SK-N-SH treated with all-trans-retinoic acid at 6 μM for 48 hours (cell line): ENCODE data around the gene SLC7A4.
"Not testable (repeated sequence)": the region's sequence is repeated elsewhere in the genome, so short reads cannot be mapped to it uniquely, and the experiment has no call there.

ENCODE experiments used
- ATAC-seq: fragments of 200-7000 bp; cut with Tn5 transposase; 3 replicates; pipeline ENCODE4 v1.9.1; 2020; ENCODE audit warnings: mild to moderate bottlenecking, moderate library complexity
- ARNTL ChIP-seq: fragments of 450-650 bp; formaldehyde crosslinking; IDR thresholded peaks from 2 replicates; pipeline ENCODE4 v1.5.0; 2020; ENCODE audit warnings: low read depth, mild to moderate bottlenecking, moderate library complexity, borderline replicate concordance
- BACH2 ChIP-seq: fragments of 250-450 bp; sonication (Bioruptor Pico); IDR thresholded peaks from 2 replicates; pipeline ENCODE4 v1.9.0; 2021; ENCODE audit warnings: mild to moderate bottlenecking, borderline replicate concordance
- CREB5 ChIP-seq: fragments of 250-450 bp; sonication (Bioruptor Pico); IDR thresholded peaks from 2 replicates; pipeline ENCODE4 v1.5.1; 2020; ENCODE audit warnings: low read depth, mild to moderate bottlenecking, moderate library complexity
- CSDC2 ChIP-seq: fragments of 250-450 bp; sonication (Bioruptor Pico); IDR thresholded peaks from 2 replicates; pipeline ENCODE4 v1.5.0; 2020; ENCODE audit warnings: mild to moderate bottlenecking, moderate library complexity
- CSRNP3 ChIP-seq: fragments of 250-450 bp; sonication (Bioruptor Pico); IDR thresholded peaks from 2 replicates; pipeline ENCODE4 v1.5.1; 2021; ENCODE audit warnings: mild to moderate bottlenecking, moderate library complexity
- GLIS3 ChIP-seq: fragments of 250-450 bp; sonication (Bioruptor Pico); IDR thresholded peaks from 2 replicates; pipeline ENCODE4 v1.5.0; 2020; ENCODE audit warnings: mild to moderate bottlenecking, moderate library complexity
- ISL1 ChIP-seq: fragments of 250-450 bp; sonication (Bioruptor Pico); IDR thresholded peaks from 2 replicates; pipeline ENCODE4 v2.1.2; 2022; ENCODE audit warnings: mild to moderate bottlenecking, moderate library complexity
- PATZ1 ChIP-seq: fragments of 250-450 bp; sonication (Bioruptor Pico); IDR thresholded peaks from 2 replicates; pipeline ENCODE4 v1.8.0; 2020; ENCODE audit warnings: mild to moderate bottlenecking, moderate library complexity, borderline replicate concordance
- POU6F1 ChIP-seq: fragments of 250-450 bp; sonication (Bioruptor Pico); IDR thresholded peaks from 2 replicates; pipeline ENCODE4 v1.8.0; 2021; ENCODE audit warnings: low read depth, mild to moderate bottlenecking, moderate library complexity, borderline replicate concordance
- PPARA ChIP-seq: fragments of 250-450 bp; sonication (Bioruptor Pico); IDR thresholded peaks from 2 replicates; pipeline ENCODE4 v1.5.0; 2020; ENCODE audit warnings: mild to moderate bottlenecking, borderline replicate concordance
- RARB ChIP-seq: fragments of 250-450 bp; sonication (Bioruptor Pico); IDR thresholded peaks from 2 replicates; pipeline ENCODE4 v1.8.0; 2021; ENCODE audit warnings: mild to moderate bottlenecking, moderate library complexity
- TCF4 ChIP-seq: fragments of 250-450 bp; sonication (Bioruptor Pico); IDR thresholded peaks from 2 replicates; pipeline ENCODE4 v1.8.0; 2021; ENCODE audit warnings: mild to moderate bottlenecking, moderate library complexity, borderline replicate concordance
- TOX ChIP-seq: fragments of 250-450 bp; sonication (Bioruptor Pico); IDR thresholded peaks from 2 replicates; pipeline ENCODE4 v1.8.0; 2021; ENCODE audit warnings: mild to moderate bottlenecking, moderate library complexity, borderline replicate concordance
- TSHZ2 ChIP-seq: fragments of 250-450 bp; sonication (Bioruptor Pico); IDR thresholded peaks from 2 replicates; pipeline ENCODE4 v1.5.0; 2020; ENCODE audit warnings: mild to moderate bottlenecking, moderate library complexity
- ZC3H10 ChIP-seq: fragments of 250-450 bp; sonication (Bioruptor Pico); IDR thresholded peaks from 2 replicates; pipeline ENCODE4 v1.5.1; 2021; ENCODE audit warnings: mild to moderate bottlenecking, moderate library complexity
- ZFP30 ChIP-seq: fragments of 450-650 bp; formaldehyde crosslinking; IDR thresholded peaks from 2 replicates; pipeline ENCODE4 v1.5.0; 2022; ENCODE audit warnings: mild to moderate bottlenecking, moderate library complexity
- ZNF565 ChIP-seq: fragments of 450-650 bp; formaldehyde crosslinking; conservative IDR thresholded peaks from 2 replicates; pipeline ENCODE4 v1.5.0; 2020; ENCODE audit warnings: low read depth, mild to moderate bottlenecking, moderate library complexity
- ZNF70 ChIP-seq: fragments of 450-650 bp; formaldehyde crosslinking; IDR thresholded peaks from 2 replicates; pipeline ENCODE4 v1.5.0; 2020; ENCODE audit warnings: mild to moderate bottlenecking, moderate library complexity
- ZNF8 ChIP-seq: fragments of 450-650 bp; formaldehyde crosslinking; IDR thresholded peaks from 2 replicates; pipeline ENCODE4 v1.5.0; 2020; ENCODE audit warnings: mild to moderate bottlenecking, moderate library complexity

The SLC7A4 gene

DNA sequence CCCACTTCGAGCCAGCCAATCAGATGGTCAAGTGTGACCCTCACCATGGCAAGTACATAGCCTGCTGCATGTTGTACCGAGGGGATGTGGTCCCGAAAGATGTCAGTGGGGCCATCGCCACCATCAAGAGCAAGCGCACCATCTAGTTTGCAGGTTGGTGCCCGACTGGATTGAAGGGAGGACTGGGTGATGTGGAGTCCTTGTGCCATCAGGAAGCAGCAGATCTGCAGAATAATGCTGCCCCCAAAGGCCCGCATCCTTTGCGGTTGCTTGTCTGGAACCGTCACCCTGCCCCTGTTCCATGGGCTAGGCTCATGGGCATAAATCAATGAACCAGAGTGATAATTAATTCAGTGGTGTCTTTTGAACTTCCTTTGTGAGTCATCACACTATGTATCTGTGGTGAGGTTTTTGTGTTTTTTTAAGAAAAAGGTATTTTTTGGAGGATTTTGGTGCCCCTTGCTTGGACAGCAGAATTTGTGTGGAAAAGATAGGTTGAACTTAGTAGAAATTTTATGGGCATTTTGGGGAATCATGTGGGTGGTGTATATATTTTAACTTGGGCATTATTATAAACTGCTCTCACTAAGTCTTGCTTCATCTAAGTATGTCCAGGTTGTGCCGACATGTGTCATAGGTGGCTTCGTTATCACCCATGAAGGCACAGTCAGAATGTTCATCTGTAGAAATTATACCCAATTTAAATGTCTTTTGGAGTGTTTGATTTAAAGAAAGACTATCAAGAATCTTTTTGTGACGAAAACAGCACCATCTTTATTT, 35.7 kb upstream of the SLC7A4 start:
- TF ChIP-seq PPARA (no peak), ZFP30 (CRISPR knock-in tag) (no peak)
- ATAC-seq, result no peak

- ATAC-seq, result no peak
- no peak for TF ChIP-seq TSHZ2
- TF ChIP-seq GLIS3, result no peak
- TF ChIP-seq ARNTL, result no peak
- TF ChIP-seq BACH2, result no peak
- TF ChIP-seq ZC3H10 (CRISPR knock-in tag), result no peak
These were observed 34.9 kb upstream of the SLC7A4 start for GRCh38 chr22:21067075-21067900.

- ATAC-seq, result no peak
- TF ChIP-seq CSDC2 (CRISPR knock-in tag), result no peak
- no peak for TF ChIP-seq GLIS3
- TF ChIP-seq CSRNP3 (CRISPR knock-in tag), result no peak
- no peak for TF ChIP-seq TOX
- TF ChIP-seq ISL1 (CRISPR knock-in tag), result no peak
- no peak for TF ChIP-seq ZNF565
- no peak for TF ChIP-seq ZNF8 (CRISPR knock-in tag)
- no peak for TF ChIP-seq CREB5 (CRISPR knock-in tag)
- no peak for TF ChIP-seq TSHZ2
- no peak for TF ChIP-seq ARNTL
- TF ChIP-seq RARB (CRISPR knock-in tag), result no peak
- no peak for TF ChIP-seq ZNF70 (CRISPR knock-in tag)
- no peak for TF ChIP-seq TCF4
- TF ChIP-seq POU6F1, result no peak
- no peak for TF ChIP-seq ZFP30 (CRISPR knock-in tag)
- TF ChIP-seq PPARA, result no peak
- TF ChIP-seq PATZ1 (CRISPR knock-in tag), result no peak
These were observed 32.8 kb upstream of the SLC7A4 start for GRCh38 chr22:21064917-21065864.

GRCh38 chr22:21064425-21064824, 32.1 kb upstream of the SLC7A4 start:
- not testable (repeated sequence) for ATAC-seq
